ENCODE data around the gene RUNX3.

The RUNX3 gene

DNA sequence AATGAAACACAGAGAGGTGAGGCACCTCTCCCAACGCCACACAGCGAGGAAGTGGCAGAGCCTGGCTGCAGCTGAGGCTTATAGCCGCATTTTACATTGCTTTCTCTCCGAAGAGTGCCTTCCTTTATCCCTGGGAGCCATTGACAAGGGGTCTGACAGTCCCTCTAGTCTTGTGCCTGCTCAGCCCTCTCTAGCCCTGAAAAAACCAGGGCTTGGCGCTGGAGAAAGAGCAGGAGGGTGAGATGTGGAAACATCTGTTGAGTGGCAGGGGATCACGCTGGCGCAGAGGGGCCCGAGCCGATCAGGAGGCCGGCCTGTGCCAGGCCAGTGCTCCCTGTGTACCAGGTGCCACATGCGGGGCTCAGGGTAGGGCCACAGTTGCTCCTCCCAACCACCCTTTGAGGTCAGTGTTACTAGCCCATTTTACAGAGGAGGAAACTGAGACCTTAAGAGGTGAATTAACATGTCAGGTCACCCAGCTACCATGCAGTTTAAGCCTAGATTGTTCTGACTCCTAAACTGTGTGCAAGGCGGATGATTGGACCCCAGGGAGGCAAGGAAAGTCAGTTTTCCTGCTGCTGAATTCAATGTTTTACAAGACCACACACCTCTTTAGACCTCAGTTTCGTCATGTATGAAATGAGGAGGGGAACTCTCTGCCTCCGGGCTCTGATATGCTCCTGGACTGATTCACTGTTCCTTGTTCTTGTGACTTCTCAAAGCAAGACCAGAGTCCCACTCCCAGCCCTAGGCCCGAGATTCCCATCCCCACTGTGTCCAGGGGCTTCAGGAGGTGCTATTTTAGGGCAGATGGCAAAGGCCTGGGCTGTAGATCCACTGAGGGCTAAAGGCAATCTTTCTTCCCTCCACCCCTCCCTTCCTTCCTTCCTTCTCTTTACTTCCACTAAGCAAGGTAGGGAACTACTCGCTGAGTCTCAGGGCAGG lies 28.0 kb upstream of the RUNX3 start:
- TF ChIP-seq EGR1 (IDR thresholded peaks at IDR 0.05), result no peak
- TF ChIP-seq NFIC (IDR thresholded peaks at IDR 0.05), result no peak
- TF ChIP-seq EP300 (IDR thresholded peaks at IDR 0.05; ENCODE audit: borderline replicate concordance), result no peak
- TF ChIP-seq FOXM1 (IDR thresholded peaks at IDR 0.05; ENCODE audit: borderline replicate concordance, low read depth), result no peak
- TF ChIP-seq TEAD4 (IDR thresholded peaks at IDR 0.05), result no peak
- no peak for TF ChIP-seq RAD21 (IDR thresholded peaks at IDR 0.05; ENCODE audit: low read depth)
- TF ChIP-seq, protein P1, sequence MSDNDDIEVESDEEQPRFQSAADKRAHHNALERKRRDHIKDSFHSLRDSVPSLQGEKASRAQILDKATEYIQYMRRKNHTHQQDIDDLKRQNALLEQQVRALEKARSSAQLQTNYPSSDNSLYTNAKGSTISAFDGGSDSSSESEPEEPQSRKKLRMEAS (IDR thresholded peaks at IDR 0.05), result no peak
- TF ChIP-seq, protein P2, sequence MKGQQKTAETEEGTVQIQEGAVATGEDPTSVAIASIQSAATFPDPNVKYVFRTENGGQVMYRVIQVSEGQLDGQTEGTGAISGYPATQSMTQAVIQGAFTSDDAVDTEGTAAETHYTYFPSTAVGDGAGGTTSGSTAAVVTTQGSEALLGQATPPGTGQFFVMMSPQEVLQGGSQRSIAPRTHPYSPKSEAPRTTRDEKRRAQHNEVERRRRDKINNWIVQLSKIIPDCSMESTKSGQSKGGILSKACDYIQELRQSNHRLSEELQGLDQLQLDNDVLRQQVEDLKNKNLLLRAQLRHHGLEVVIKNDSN (IDR thresholded peaks at IDR 0.05), result no peak
- TF ChIP-seq TAF1 (IDR thresholded peaks at IDR 0.05; ENCODE audit: low read depth), result no peak
- TF ChIP-seq, protein P3, sequence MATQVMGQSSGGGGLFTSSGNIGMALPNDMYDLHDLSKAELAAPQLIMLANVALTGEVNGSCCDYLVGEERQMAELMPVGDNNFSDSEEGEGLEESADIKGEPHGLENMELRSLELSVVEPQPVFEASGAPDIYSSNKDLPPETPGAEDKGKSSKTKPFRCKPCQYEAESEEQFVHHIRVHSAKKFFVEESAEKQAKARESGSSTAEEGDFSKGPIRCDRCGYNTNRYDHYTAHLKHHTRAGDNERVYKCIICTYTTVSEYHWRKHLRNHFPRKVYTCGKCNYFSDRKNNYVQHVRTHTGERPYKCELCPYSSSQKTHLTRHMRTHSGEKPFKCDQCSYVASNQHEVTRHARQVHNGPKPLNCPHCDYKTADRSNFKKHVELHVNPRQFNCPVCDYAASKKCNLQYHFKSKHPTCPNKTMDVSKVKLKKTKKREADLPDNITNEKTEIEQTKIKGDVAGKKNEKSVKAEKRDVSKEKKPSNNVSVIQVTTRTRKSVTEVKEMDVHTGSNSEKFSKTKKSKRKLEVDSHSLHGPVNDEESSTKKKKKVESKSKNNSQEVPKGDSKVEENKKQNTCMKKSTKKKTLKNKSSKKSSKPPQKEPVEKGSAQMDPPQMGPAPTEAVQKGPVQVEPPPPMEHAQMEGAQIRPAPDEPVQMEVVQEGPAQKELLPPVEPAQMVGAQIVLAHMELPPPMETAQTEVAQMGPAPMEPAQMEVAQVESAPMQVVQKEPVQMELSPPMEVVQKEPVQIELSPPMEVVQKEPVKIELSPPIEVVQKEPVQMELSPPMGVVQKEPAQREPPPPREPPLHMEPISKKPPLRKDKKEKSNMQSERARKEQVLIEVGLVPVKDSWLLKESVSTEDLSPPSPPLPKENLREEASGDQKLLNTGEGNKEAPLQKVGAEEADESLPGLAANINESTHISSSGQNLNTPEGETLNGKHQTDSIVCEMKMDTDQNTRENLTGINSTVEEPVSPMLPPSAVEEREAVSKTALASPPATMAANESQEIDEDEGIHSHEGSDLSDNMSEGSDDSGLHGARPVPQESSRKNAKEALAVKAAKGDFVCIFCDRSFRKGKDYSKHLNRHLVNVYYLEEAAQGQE (IDR thresholded peaks at IDR 0.05; ENCODE audit: low read depth), result no peak
- TF ChIP-seq TCF12 (IDR thresholded peaks at IDR 0.05; ENCODE audit: low read depth), result no peak
- TF ChIP-seq ZBTB7A (IDR thresholded peaks at IDR 0.05; ENCODE audit: low read depth), result no peak
- TF ChIP-seq CEBPB (IDR thresholded peaks at IDR 0.05), result no peak
- no peak for TF ChIP-seq CREB1 (IDR thresholded peaks at IDR 0.05; ENCODE audit: low read depth)
- no peak for TF ChIP-seq YY1 (IDR thresholded peaks at IDR 0.05; ENCODE audit: low read depth)

DNA sequence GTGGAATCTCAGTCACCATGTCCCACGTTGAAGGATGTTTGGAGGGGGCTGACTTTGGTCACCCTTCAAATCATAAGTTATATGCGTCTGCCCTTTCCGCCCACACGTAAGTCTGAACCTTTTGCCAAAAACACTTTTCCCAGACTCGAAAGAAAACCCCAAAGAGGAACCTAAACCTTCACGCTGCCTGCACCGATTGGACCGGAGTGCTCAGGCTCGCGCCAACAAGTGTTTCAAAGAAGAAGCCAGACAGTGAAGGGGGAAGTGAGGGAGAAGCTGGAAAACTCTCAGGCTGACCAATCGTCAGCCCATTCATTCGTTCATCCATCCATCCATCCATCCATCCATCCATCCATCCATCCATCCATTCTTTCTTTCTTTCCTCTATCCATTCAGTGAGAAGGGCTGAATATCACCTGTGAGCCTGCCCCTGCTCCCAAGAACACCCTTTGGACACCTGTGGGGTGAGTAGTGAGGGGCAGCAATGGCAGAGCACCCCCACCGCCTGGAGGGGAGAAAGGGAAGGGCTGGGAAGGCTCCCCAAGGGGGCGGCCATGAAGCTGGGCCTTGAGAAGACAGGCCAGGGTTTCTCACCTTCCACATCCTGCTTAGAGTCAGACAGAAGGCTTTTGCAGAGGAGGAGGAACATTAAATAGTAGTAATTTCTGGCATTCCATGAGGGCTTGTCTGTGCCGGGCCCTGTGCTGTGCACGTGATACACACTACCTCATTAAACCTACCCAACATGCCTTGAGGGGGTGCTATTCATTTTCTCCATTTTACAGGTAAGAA lies 27.1 kb upstream of the RUNX3 start:
- TF ChIP-seq, protein P1 (IDR thresholded peaks at IDR 0.05), result no peak
- TF ChIP-seq TAF1 (IDR thresholded peaks at IDR 0.05; ENCODE audit: low read depth) (no peak), NFIC (IDR thresholded peaks at IDR 0.05) (no peak), YY1 (IDR thresholded peaks at IDR 0.05; ENCODE audit: low read depth) (no peak), EP300 (IDR thresholded peaks at IDR 0.05; ENCODE audit: borderline replicate concordance) (no peak), RAD21 (IDR thresholded peaks at IDR 0.05; ENCODE audit: low read depth) (no peak)

DNA sequence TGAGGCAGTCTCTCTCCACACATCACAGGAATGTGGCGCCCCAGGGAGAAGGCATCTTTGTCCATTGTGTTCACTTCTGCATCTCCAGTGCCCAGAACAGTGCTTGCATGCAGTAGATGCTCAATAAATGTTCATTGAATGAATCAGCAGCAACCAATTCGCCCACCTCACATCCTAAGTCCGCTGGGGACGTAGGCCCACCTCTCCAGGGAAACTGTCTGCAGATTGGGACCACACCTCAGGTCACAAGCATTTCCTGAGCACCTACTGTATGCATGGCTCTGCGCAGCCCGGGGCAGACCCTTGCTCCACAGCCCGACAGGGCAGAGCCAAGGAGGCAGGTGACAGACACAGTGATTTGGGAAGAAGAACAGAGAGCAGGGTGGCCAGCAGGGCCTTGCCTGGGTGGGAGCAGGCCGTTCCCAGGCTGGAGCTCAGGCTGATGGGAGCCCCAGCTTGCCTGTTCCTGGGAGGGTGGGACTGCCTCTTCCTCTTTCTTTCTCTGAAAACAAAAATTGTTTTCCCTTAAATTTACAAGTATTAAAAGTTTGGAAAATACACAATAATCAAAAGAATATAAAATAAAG lies 25.8 kb upstream of the RUNX3 start:
- TF ChIP-seq CREB1 (IDR thresholded peaks at IDR 0.05; ENCODE audit: low read depth), result no peak
- no peak for TF ChIP-seq YY1 (IDR thresholded peaks at IDR 0.05; ENCODE audit: low read depth)
- TF ChIP-seq FOXM1 (IDR thresholded peaks at IDR 0.05; ENCODE audit: borderline replicate concordance, low read depth), result no peak
- no peak for TF ChIP-seq EGR1 (IDR thresholded peaks at IDR 0.05)
- no peak for TF ChIP-seq TAF1 (IDR thresholded peaks at IDR 0.05; ENCODE audit: low read depth)
- TF ChIP-seq, protein P3 (IDR thresholded peaks at IDR 0.05; ENCODE audit: low read depth), result no peak
- no peak for TF ChIP-seq RAD21 (IDR thresholded peaks at IDR 0.05; ENCODE audit: low read depth)
- TF ChIP-seq, protein P2 (IDR thresholded peaks at IDR 0.05), result no peak
- TF ChIP-seq TCF12 (IDR thresholded peaks at IDR 0.05; ENCODE audit: low read depth), result no peak
- TF ChIP-seq, protein P1 (IDR thresholded peaks at IDR 0.05), result no peak
- no peak for TF ChIP-seq EP300 (IDR thresholded peaks at IDR 0.05; ENCODE audit: borderline replicate concordance)
- TF ChIP-seq NFIC (IDR thresholded peaks at IDR 0.05), result no peak
- TF ChIP-seq ZBTB7A (IDR thresholded peaks at IDR 0.05; ENCODE audit: low read depth), result no peak
- no peak for TF ChIP-seq CEBPB (IDR thresholded peaks at IDR 0.05)
- no peak for TF ChIP-seq TEAD4 (IDR thresholded peaks at IDR 0.05)

DNA sequence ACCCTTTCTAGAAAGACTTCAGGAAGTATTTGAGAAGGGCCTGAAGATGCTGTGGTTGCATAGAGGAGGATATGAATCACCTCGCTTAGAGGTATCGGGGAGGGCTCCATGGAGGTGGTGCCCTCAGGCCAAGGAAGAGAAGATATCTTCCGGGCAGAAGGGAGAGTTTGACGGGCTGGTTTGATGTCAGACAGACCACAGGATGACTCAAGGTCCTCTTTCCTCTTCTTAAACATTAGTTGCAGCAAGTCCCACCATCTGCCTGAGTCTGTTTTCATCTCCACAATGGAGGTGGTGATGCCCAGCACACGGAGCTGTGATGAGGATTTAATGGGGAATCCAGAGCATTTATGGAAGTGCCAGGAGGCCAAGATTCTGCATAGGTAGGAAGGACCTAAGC lies 25.1 kb upstream of the RUNX3 start:
- TF ChIP-seq YY1 (IDR thresholded peaks at IDR 0.05; ENCODE audit: low read depth) (no peak), ZBTB7A (IDR thresholded peaks at IDR 0.05; ENCODE audit: low read depth) (no peak), CEBPB (IDR thresholded peaks at IDR 0.05) (no peak), EGR1 (IDR thresholded peaks at IDR 0.05) (no peak), RAD21 (IDR thresholded peaks at IDR 0.05; ENCODE audit: low read depth) (no peak), FOXM1 (IDR thresholded peaks at IDR 0.05; ENCODE audit: borderline replicate concordance, low read depth) (no peak), TEAD4 (IDR thresholded peaks at IDR 0.05) (no peak), CREB1 (IDR thresholded peaks at IDR 0.05; ENCODE audit: low read depth) (no peak), EP300 (IDR thresholded peaks at IDR 0.05; ENCODE audit: borderline replicate concordance) (no peak), NFIC (IDR thresholded peaks at IDR 0.05) (no peak), TCF12 (IDR thresholded peaks at IDR 0.05; ENCODE audit: low read depth) (no peak), TAF1 (IDR thresholded peaks at IDR 0.05; ENCODE audit: low read depth) (no peak)
- TF ChIP-seq, protein P1 (IDR thresholded peaks at IDR 0.05), result no peak
- TF ChIP-seq, protein P2 (IDR thresholded peaks at IDR 0.05), result no peak
- TF ChIP-seq, protein P3 (IDR thresholded peaks at IDR 0.05; ENCODE audit: low read depth), result no peak
